GM18498 (cell line): ENCODE measurements around the gene LMO1.

Experiments used
- ATAC-seq: cut with Tn5 transposase; IDR thresholded peaks from one replicate; pipeline ENCODE4 v1.9.1; 2021; ENCODE audit warnings: mild to moderate bottlenecking, moderate library complexity; ENCODE audit not compliant: unreplicated experiment

The LMO1 gene

GRCh38 chr11:8230178-8230859 lies 33.4 kb downstream of the LMO1 start:
- ATAC-seq, result no peak

GRCh38 chr11:8229299-8230177 lies 34.1 kb downstream of the LMO1 start:
- no peak for ATAC-seq

GRCh38 chr11:8228231-8228630 lies 35.4 kb downstream of the LMO1 start:
- ATAC-seq, result no peak

- no peak for ATAC-seq
Observed at GRCh38 chr11:8227156-8228152, 36.2 kb downstream of the LMO1 start.

- ATAC-seq, result no peak
Observed at GRCh38 chr11:8225589-8226036, 38.1 kb downstream of the LMO1 start.

- no peak for ATAC-seq
Observed at GRCh38 chr11:8224711-8225110, 39.0 kb downstream of the LMO1 start.

GRCh38 chr11:8224161-8224591 lies 39.5 kb downstream of the LMO1 start:
- ATAC-seq, result no peak

- no peak for ATAC-seq
Observed at GRCh38 chr11:8223513-8223900, 40.2 kb downstream of the LMO1 start.

- ATAC-seq, result no peak
Observed at GRCh38 chr11:8222820-8223512, 40.7 kb downstream of the LMO1 start.

- ATAC-seq, result no peak
Observed at GRCh38 chr11:8221917-8222495, 41.7 kb downstream of the LMO1 start.

- no peak for ATAC-seq
Observed at GRCh38 chr11:8221046-8221723, 42.5 kb downstream of the LMO1 start.

GRCh38 chr11:8220261-8221045 lies 43.2 kb downstream of the LMO1 start:
- ATAC-seq, result no peak

GRCh38 chr11:8219257-8220021 lies 44.2 kb downstream of the LMO1 start:
- peak; percentile 64 for ATAC-seq

- ATAC-seq, result no peak
Observed at GRCh38 chr11:8218840-8219239, 44.8 kb downstream of the LMO1 start.

GRCh38 chr11:8218409-8218808 lies 45.3 kb downstream of the LMO1 start:
- ATAC-seq, result no peak

GRCh38 chr11:8217926-8218325 lies 45.8 kb downstream of the LMO1 start:
- ATAC-seq, result no peak

GRCh38 chr11:8217136-8217535 lies 46.5 kb downstream of the LMO1 start:
- no peak for ATAC-seq

GRCh38 chr11:8213376-8213775 lies 50.3 kb downstream of the LMO1 start:
- ATAC-seq, result no peak
